NB4 (cell line): ENCODE results near the gene DSTN.
A peak's percentile ranks its signal among the peaks of the same experiment; 100 is the strongest.

ENCODE experiments used
- MAX ChIP-seq: IDR thresholded peaks from 2 replicates; pipeline ENCODE4 v1.6.1; 2011; ENCODE audit warnings: low read depth, low read length
- MYC ChIP-seq: IDR thresholded peaks from 2 replicates; pipeline ENCODE4 v1.6.1; 2011; ENCODE audit warnings: low read depth, low read length
- POLR2A ChIP-seq: IDR thresholded peaks from 2 replicates; pipeline ENCODE4 v1.6.1; 2011; ENCODE audit warnings: mild to moderate bottlenecking; ENCODE audit not compliant: insufficient read length; ENCODE audit errors: extremely low read depth
- TF ChIP-seq, protein P1 (sequence below): IDR thresholded peaks from one replicate; pipeline ENCODE4 v1.5.1; 2012; ENCODE audit warnings: low read depth, low read length

DNA sequence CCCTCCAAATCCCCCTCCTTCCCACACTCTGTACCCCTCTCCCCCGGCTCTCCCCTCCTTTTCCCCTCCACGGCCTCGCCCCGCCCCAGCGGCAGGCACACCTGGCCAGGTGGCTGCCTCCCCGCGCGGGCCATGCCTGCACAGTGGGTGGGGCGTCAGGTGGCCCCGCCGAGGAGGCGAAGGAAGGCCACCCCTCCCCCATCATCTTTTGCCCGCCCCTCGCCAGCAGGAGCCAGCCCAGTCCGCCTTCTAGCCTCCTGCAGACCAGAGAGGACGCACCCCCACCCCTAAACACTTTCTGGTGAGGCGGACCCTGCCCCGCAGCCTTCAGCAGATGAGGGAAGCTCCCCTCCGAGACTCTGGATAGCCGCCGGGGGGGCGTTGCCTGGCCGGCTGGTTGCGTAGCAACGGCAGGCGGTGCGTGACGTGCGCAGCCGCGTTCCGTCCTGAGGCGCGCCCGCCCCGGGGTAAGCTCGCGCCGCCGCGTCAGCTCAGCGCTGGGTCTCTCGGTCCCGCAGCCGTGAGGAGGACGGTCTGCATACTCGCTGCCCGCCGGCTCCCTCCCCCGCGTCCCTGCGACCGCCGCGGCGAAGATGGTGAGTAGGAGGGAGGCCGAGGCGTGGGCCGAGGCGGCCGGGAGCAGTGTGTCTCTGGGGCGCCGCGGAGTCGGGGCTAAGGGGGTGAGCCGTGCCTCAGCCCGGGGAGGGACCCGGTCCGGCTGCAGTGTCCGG is at the start of gene DSTN:
- TF ChIP-seq, protein P1, sequence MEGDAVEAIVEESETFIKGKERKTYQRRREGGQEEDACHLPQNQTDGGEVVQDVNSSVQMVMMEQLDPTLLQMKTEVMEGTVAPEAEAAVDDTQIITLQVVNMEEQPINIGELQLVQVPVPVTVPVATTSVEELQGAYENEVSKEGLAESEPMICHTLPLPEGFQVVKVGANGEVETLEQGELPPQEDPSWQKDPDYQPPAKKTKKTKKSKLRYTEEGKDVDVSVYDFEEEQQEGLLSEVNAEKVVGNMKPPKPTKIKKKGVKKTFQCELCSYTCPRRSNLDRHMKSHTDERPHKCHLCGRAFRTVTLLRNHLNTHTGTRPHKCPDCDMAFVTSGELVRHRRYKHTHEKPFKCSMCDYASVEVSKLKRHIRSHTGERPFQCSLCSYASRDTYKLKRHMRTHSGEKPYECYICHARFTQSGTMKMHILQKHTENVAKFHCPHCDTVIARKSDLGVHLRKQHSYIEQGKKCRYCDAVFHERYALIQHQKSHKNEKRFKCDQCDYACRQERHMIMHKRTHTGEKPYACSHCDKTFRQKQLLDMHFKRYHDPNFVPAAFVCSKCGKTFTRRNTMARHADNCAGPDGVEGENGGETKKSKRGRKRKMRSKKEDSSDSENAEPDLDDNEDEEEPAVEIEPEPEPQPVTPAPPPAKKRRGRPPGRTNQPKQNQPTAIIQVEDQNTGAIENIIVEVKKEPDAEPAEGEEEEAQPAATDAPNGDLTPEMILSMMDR = no peak
- TF ChIP-seq POLR2A (peak; percentile 57), MAX (peak; percentile 7; the same call in 1 of the 2 replicates), MYC (no peak)
